Left lung (tissue), 10 donors: ENCODE results near the gene PACRGL. TPM values are rescaled to one million over a fixed set of nuclear protein-coding genes. Genes with fewer than 3 reads are reported as not detected.

Source experiments
- ATAC-seq: fragments of 200-7000 bp; cut with Tn5 transposase; one replicate; pipeline ENCODE4 v1.9.1; 2020; ENCODE audit warnings: moderate library complexity
- DNase-seq, 4 donors: peaks; one replicate each; pipeline ENCODE4 v3.0.0-alpha.2; 2013 to 2020
- H3K27ac ChIP-seq, 2 donors: fragments of 200-600 bp; sonication (generic) in 1 of 2; one replicate each; pipeline versions ENCODE4 v1.5.0 to v1.8.0; 2020 to 2021
- H3K27me3 ChIP-seq, 2 donors: fragments of 200-600 bp; sonication (generic) in 1 of 2; one replicate each; pipeline versions ENCODE4 v1.5.0 to v1.8.0; 2020 to 2021
- H3K36me3 ChIP-seq, 2 donors: fragments of 200-600 bp; sonication (generic) in 1 of 2; one replicate each; pipeline versions ENCODE4 v1.5.0 to v1.8.0; 2020 to 2021
- H3K4me1 ChIP-seq, 2 donors: fragments of 200-600 bp; one replicate each; pipeline ENCODE4 v1.8.0; 2021
- H3K4me3 ChIP-seq, 2 donors: fragments of 200-600 bp; sonication (generic) in 1 of 2; one replicate each; pipeline versions ENCODE4 v1.5.0 to v1.8.0; 2020 to 2021; ENCODE audit warnings: mild to moderate bottlenecking in 1 of 2
- H3K9me3 ChIP-seq, 2 donors: fragments of 200-600 bp; sonication (generic) in 1 of 2; one replicate each; pipeline versions ENCODE4 v1.5.0 to v1.8.0; 2020 to 2021
- intact Hi-C, 2 donors: fragments of 100-400 bp; cut with DNase I; formaldehyde crosslinking; loops; one replicate each; pipeline versions ENCODE4 v1.11.2 to v1.14.2; 2022
- polyA plus RNA-seq, 6 donors: library from polyadenylated mRNA; unstranded; fragments of 120-200 nt; gene quantifications; one replicate each; pipeline ENCODE4 v1.2.1, GENCODE V29; 2013; ENCODE audit not compliant: insufficient read length in 6 of 6
- total RNA-seq, 2 donors: library from RNA; stranded (reverse); fragmentation: NEBNext Ultra II Directional; extraction: Animal tissue kit (Norgen Biotek cat#: 25700); gene quantifications; one replicate each; pipeline ENCODE4 v1.2.1, GENCODE V29; 2021
- TF ChIP-seq, protein P1 (sequence below), 2 donors: fragments of 200-600 bp; sonication (generic) in 1 of 2; IDR thresholded peaks; one replicate each; pipeline versions ENCODE4 v1.5.0 to v1.8.0; 2021; ENCODE audit warnings: antibody characterized with exemption in 2 of 2
- donor health status: DM: no; HTN: yes; CAD: no.
- donor health status: DM: no; HTN: no; CAD: no.

PACRGL gene
- total and polyA plus RNA-seq, 8 donors: 7.8 to 44.6 (median 37.7) TPM

- no peak overlapping the region for H3K27ac ChIP-seq
- no peaks in the 10 kb centered on the region for H3K36me3 ChIP-seq
- H3K9me3 ChIP-seq: no peaks in the 10 kb centered on the region
- H3K27me3 ChIP-seq: no peaks in the 10 kb centered on the region
- TF ChIP-seq, protein P1, sequence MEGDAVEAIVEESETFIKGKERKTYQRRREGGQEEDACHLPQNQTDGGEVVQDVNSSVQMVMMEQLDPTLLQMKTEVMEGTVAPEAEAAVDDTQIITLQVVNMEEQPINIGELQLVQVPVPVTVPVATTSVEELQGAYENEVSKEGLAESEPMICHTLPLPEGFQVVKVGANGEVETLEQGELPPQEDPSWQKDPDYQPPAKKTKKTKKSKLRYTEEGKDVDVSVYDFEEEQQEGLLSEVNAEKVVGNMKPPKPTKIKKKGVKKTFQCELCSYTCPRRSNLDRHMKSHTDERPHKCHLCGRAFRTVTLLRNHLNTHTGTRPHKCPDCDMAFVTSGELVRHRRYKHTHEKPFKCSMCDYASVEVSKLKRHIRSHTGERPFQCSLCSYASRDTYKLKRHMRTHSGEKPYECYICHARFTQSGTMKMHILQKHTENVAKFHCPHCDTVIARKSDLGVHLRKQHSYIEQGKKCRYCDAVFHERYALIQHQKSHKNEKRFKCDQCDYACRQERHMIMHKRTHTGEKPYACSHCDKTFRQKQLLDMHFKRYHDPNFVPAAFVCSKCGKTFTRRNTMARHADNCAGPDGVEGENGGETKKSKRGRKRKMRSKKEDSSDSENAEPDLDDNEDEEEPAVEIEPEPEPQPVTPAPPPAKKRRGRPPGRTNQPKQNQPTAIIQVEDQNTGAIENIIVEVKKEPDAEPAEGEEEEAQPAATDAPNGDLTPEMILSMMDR (IDR thresholded peaks at IDR 0.05): no peak
- ATAC-seq (no peak), DNase-seq (no peak)
- intact Hi-C loops: loop anchor here in 1 of 2 donors (10.0 kb wide), 1 partner anchor 255 kb away; no protein-coding TSS in a partner anchor
- H3K4me1 ChIP-seq: no peaks in the 10 kb centered on the region
- H3K4me3 ChIP-seq: no peak overlapping the region
Measured at GRCh38 chr4:20679951-20680350, 20.3 kb upstream of the PACRGL start.

DNA sequence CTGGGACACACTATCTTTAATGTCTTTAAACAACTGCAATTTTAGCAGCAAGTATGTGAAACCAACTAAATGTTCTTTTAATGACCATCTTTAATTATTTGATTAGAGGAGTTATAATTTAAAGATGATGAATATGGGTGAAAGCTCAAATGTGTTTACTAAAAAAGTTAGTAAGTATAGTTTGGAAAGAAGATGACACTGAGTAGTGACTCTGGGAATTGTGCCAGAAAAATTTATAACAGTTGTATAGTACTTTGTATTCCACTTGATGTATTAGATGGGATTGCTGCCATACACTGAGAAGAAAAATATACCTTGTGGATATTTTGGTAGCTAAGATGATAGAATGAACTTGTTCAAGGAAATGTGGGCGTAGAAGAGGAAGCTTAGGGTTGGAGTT, 19.5 kb upstream of the PACRGL start:
- H3K4me3 ChIP-seq: no peak overlapping the region
- no peaks in the 10 kb centered on the region for H3K36me3 ChIP-seq
- no peaks in the 10 kb centered on the region for H3K9me3 ChIP-seq
- TF ChIP-seq, protein P1 (IDR thresholded peaks at IDR 0.05): no peak
- H3K27me3 ChIP-seq: no peaks in the 10 kb centered on the region
- DNase-seq (peak in 1 of 4 donors; percentile 20), ATAC-seq (no peak)
- H3K4me1 ChIP-seq: no peaks in the 10 kb centered on the region
- intact Hi-C loops: loop anchor here in 1 of 2 donors (10.0 kb wide), 1 partner anchor 256 kb away; no protein-coding TSS in a partner anchor
- no peak overlapping the region for H3K27ac ChIP-seq

DNA sequence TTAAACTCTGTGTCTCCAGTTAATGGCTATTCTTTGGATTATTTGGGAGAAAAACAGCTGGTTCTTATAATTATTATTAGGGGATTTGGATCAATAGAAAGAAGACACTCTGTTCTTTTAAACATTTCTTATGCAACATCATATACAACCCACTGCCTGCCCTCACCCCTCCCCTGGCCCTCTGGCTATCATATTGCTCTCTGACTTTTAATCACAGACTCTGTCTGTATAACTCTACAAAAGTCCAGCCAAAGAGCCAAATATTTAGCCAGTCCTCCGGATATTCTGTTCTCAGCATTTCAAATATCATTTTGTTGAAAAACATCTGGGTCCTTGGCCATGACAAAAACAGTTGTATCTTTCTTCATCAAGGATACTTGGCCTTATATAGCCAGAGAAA, 19.0 kb upstream of the PACRGL start:
- H3K9me3 ChIP-seq: no peaks in the 10 kb centered on the region
- ATAC-seq (peak; percentile 25), DNase-seq (peak in 2 of 4 donors; percentile 48 to 68)
- no peaks in the 10 kb centered on the region for H3K4me1 ChIP-seq
- no peaks in the 10 kb centered on the region for H3K36me3 ChIP-seq
- no peak overlapping the region for H3K27ac ChIP-seq
- intact Hi-C loops: loop anchor here in 1 of 2 donors (10.0 kb wide), 1 partner anchor 256 kb away; no protein-coding TSS in a partner anchor
- H3K27me3 ChIP-seq: no peaks in the 10 kb centered on the region
- TF ChIP-seq, protein P1 (IDR thresholded peaks at IDR 0.05): no peak
- no peak overlapping the region for H3K4me3 ChIP-seq

DNA sequence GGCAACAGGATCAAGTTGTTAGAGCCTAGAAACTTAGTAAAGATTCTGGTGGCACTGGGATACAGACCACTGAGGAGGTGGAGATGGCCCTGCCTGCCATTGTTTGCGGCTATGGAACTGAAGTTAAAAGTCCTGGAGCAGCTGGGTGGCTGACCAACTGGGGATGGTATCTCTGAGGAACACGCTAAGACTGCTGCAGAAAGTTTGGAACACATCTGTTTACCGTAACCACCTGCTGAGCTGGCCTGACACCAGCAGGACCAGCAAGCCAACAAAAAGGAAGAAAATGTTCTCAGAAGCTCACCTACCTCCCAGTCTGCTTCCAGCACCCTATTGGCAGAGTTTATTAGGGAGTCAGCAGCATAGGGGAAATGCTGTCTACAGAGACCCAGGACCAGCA, 17.4 kb upstream of the PACRGL start:
- Histone ChIP-seq H3K27ac (no peak overlapping the region), H3K4me1 (no peaks in the 10 kb centered on the region), H3K9me3 (no peaks in the 10 kb centered on the region), H3K36me3 (no peaks in the 10 kb centered on the region), H3K27me3 (no peaks in the 10 kb centered on the region), H3K4me3 (no peak overlapping the region)
- no peak for ATAC-seq
- TF ChIP-seq, protein P1 (IDR thresholded peaks at IDR 0.05): no peak
- intact Hi-C loops: loop anchor here in 1 of 2 donors (10.0 kb wide), 1 partner anchor 258 kb away; no protein-coding TSS in a partner anchor
- DNase-seq: no peak

- ATAC-seq: no peak
- Histone ChIP-seq H3K36me3 (no peaks in the 10 kb centered on the region), H3K27me3 (no peaks in the 10 kb centered on the region), H3K9me3 (no peaks in the 10 kb centered on the region), H3K4me1 (no peaks in the 10 kb centered on the region), H3K27ac (no peak overlapping the region), H3K4me3 (no peak overlapping the region)
- intact Hi-C loops: loop anchor here in 1 of 2 donors (10.0 kb wide), 1 partner anchor 259 kb away; no protein-coding TSS in a partner anchor
- TF ChIP-seq, protein P1 (IDR thresholded peaks at IDR 0.05): no peak
- no peak for DNase-seq
Measured at GRCh38 chr4:20683766-20684165, 16.5 kb upstream of the PACRGL start.
